ENCODE results near the gene KLHL42. TPM values are rescaled to one million over a fixed set of nuclear protein-coding genes. Genes with fewer than 3 reads are reported as not detected.

The KLHL42 gene
- total and polyA plus RNA-seq, 2 of the 8 experiments (the other 6 are each of a cell fraction or from before 2014, with no cell fraction given) = 13.6 to 21.6 TPM

GRCh38 chr12:27840229-27840999, 60.4 kb downstream of the KLHL42 start (continued):
- TF ChIP-seq CHD7 (IDR thresholded peaks at IDR 0.05; ENCODE audit: insufficient replicate concordance, low read length) (no peak), TAF1 (IDR thresholded peaks at IDR 0.05; ENCODE audit: low read depth, low read length) (no peak), BRCA1 (IDR thresholded peaks at IDR 0.05; ENCODE audit: low read depth, low read length) (no peak), TCF12 (IDR thresholded peaks at IDR 0.05; ENCODE audit: low read depth, low read length) (no peak), CBX5 (IDR thresholded peaks at IDR 0.05; ENCODE audit: low read depth, low read length) (no peak), YY1 (IDR thresholded peaks at IDR 0.05; ENCODE audit: low read depth, low read length) (no peak), BACH1 (IDR thresholded peaks at IDR 0.05; ENCODE audit: low read length) (no peak), SP1 (IDR thresholded peaks at IDR 0.05; ENCODE audit: low read depth, low read length) (no peak), HDAC2 (IDR thresholded peaks at IDR 0.05; ENCODE audit: borderline replicate concordance in 1 of 2, low read depth in 2 of 2, low read length in 2 of 2) (no peak), NRF1 (IDR thresholded peaks at IDR 0.05; ENCODE audit: low read depth, low read length) (no peak), CHD2 (IDR thresholded peaks at IDR 0.05; ENCODE audit: low read length) (no peak)

Measured in H1 (cell line).